ENCODE results near the gene TAF11L4.
"Not testable (repeated sequence)": the region's sequence is repeated elsewhere in the genome, so short reads cannot be mapped to it uniquely, and the experiment has no call there.

Gene TAF11L4
- 0 reads per million in 3 experiments for total RNA-seq

GRCh38 chr5:17521501-17521900 lies at the start of gene TAF11L4:
Gene TAF11L4, plus strand, starts transcription at chr5:17521801.
- DNase-seq, result not testable (repeated sequence)

GRCh38 chr5:17475064-17475463 lies 46.5 kb upstream of the TAF11L4 start:
- not testable (repeated sequence) for DNase-seq

- no peak for DNase-seq
These were observed 44.6 kb upstream of the TAF11L4 start for GRCh38 chr5:17477043-17477442.

- DNase-seq, result no peak
These were observed 43.9 kb upstream of the TAF11L4 start for GRCh38 chr5:17477573-17478265.

GRCh38 chr5:17481378-17481777 lies 40.2 kb upstream of the TAF11L4 start:
- DNase-seq, result no peak

- no peak for DNase-seq
These were observed 38.8 kb upstream of the TAF11L4 start for GRCh38 chr5:17482790-17483189.

GRCh38 chr5:17486464-17487173 lies 35.0 kb upstream of the TAF11L4 start:
- DNase-seq, result not testable (repeated sequence)

- DNase-seq, result no peak
These were observed 34.5 kb upstream of the TAF11L4 start for GRCh38 chr5:17487174-17487512.

GRCh38 chr5:17491257-17491656 lies 30.3 kb upstream of the TAF11L4 start:
- DNase-seq, result not testable (repeated sequence)

GRCh38 chr5:17492770-17493169 lies 28.8 kb upstream of the TAF11L4 start:
- no peak for DNase-seq

- DNase-seq, result no peak
These were observed 24.2 kb upstream of the TAF11L4 start for GRCh38 chr5:17497446-17497845.

- DNase-seq, result not testable (repeated sequence)
These were observed 23.7 kb upstream of the TAF11L4 start, which contains the start of gene TAF11L2 for GRCh38 chr5:17497931-17498330. Gene TAF11L2, plus strand, starts transcription at chr5:17498231.

GRCh38 chr5:17511775-17512325 lies 9.8 kb upstream of the TAF11L4 start:
- DNase-seq, result no peak

GRCh38 chr5:17517526-17517925 lies 4.1 kb upstream of the TAF11L4 start:
- DNase-seq, result not testable (repeated sequence)

- not testable (repeated sequence) for DNase-seq
These were observed 3.5 kb upstream of the TAF11L4 start, which contains the start of gene TAF11L3 for GRCh38 chr5:17518067-17518466. Gene TAF11L3, plus strand, starts transcription at chr5:17518367.

- not testable (repeated sequence) for DNase-seq
These were observed 2.1 kb upstream of the TAF11L4 start for GRCh38 chr5:17519508-17519907.

GRCh38 chr5:17524935-17525334 lies 3.3 kb downstream of the TAF11L4 start, which contains the start of gene TAF11L5:
Gene TAF11L5, plus strand, starts transcription at chr5:17525235.
- DNase-seq, result not testable (repeated sequence)

GRCh38 chr5:17526504-17526903 lies 4.9 kb downstream of the TAF11L4 start:
- peak; percentile 17 for DNase-seq

- not testable (repeated sequence) for DNase-seq
These were observed 6.8 kb downstream of the TAF11L4 start, which contains the start of gene TAF11L6 for GRCh38 chr5:17528369-17528768. Gene TAF11L6, plus strand, starts transcription at chr5:17528669.

All from central memory CD4-positive, alpha-beta T cell (primary cell).